Bone marrow (tissue), 2 donors: ENCODE results near the gene ITM2C.

Source experiments
- DNase-seq, 2 donors: peaks; one replicate each; lab custom pipeline; 2025; lab: John Stamatoyannopoulos, UW

Gene ITM2C

GRCh38 chr2:230891509-230891908, 26.8 kb downstream of the ITM2C start:
- DNase-seq = no peak

- DNase-seq = no peak
Observed at GRCh38 chr2:230893338-230893737, 28.6 kb downstream of the ITM2C start.

DNA sequence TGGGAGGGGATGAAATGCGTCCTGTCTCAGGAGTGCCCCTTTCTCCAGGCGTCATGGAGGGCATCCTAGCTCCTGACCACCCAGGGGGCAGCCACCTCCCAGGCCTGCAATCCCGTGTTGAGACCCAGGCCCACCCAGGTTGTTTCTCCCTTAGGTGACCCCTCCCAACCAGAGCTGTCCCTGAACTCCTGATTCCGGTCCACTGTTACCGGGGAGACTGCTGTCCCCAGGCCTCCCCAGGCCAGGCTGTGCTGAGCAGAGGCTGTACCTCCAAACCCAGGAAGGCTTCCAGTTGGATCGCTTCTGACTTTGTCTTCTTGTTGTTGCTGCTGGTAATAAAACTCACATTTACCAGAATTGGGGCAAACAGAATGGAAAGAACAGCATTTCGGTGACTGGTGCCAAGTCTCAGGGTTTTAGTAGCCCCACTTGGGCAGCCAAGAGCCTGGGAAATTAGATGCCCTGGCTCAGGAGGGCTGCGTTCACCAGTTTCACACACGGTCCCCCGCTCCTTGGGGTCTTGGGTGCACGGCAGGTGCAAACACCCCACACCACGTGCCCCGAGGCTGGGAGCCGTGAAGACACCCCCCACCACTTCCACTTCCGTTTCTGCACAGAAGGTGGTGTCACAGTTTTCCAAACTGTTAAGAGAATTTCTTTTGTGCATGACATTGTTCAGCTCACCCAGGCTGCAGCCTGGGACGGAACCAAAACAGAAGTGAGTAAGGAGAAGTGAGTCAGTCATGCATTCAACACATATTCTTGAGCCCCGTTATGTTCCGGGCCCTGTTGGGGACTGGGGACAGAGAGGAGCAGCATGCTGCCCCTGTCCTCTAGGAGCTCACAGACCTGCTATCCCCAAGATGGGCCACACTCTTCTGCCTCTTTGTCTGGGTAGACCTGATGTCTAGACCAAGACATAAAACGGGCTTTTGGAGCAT, 29.4 kb downstream of the ITM2C start:
- peak in 1 of 2 donors; percentile 61 for DNase-seq

- DNase-seq = no peak
Observed at GRCh38 chr2:230895536-230896345, 31.0 kb downstream of the ITM2C start.

DNA sequence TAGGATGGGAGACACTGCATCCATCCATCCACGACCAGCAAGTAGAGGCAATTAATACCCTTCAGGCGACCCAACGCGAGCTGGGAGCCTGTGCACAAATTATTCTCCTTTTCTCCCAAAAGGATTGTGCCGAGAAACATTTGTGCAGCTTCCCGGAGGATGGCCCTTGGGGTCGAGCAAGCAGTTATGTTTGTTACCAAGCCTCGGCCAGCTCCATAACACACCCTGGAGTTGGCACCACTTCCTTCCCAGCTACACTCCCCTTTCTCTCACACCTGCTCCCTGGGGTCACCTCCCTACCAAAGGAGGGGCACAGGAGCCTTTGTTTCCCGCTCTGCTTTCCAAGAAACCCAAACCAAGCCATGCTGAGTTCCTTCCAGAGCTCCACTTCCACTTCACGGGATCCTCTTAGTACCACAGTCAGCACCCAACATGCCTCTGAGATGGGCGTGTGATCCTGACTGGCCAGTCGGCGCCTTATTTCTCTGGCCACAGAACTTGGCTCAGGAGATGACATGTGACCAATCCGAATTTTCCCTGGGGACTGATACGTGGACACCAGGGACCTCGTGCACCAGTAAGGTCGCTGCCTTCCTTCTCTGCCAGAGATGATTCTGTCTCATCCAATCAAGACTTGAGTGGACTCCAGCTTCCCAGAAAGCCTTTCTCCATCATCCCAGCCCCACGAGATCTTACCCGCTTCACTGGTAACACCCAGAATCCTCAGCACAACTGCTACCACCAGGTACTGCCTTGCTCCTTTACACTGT, 31.8 kb downstream of the ITM2C start:
- no peak for DNase-seq

DNA sequence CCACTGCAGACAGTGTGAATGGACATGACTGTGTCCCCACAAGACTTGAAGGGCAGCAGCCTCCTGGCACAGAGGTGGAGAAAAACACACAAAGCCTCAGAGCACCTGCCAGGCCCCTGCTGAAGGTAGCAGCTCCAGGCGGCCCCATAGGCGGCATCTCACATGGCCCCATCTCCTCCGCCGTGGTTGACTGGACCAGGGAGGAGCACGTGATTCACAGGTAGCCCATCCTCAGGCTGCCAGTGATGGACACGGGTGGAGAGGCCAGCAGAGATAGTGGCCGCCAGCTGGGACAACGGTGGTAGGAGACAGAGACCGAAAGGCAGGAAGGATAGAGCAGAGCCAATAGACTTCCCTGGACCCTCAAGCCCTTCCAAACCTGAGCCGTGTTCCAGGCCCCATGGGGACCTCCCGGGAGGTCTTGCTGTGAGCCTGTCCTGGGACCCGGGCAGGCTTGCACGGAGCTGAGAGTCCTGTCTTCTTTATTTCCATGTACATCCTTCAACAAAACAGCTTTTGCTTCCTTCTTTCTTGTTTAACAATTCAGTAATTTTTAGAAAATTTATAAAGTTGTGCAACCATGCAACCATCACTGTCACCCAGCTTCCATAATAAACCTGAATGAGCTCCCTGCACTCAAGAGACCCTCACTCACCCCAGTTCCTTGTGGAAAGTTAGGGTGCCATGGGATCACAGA, 33.4 kb downstream of the ITM2C start:
- DNase-seq = no peak

- no peak for DNase-seq
Observed at GRCh38 chr2:230898713-230899091, 34.0 kb downstream of the ITM2C start.

- no peak for DNase-seq
Observed at GRCh38 chr2:230899287-230899686, 34.5 kb downstream of the ITM2C start.

- DNase-seq = no peak
Observed at GRCh38 chr2:230899786-230900185, 35.0 kb downstream of the ITM2C start.

GRCh38 chr2:230900336-230900995, 35.7 kb downstream of the ITM2C start:
- no peak for DNase-seq

DNA sequence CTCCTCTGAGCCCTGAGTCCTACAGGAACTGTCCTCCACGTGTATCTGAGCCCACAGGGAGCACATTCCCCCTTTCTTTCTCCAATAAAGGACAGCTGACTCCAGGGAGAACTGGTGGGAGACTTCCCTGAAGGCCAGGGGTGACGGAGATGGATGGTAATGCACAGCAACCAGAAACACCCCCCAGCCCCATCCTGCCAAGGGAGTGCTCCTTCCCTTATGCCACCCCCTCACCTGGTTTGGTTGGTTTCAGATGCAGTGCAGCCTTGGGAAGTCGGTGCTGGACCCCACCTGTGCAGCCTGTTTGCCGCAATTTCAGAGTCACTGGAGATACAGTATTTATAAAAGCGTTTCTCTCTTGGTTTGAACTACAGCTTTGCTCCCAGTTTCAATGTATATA, 36.3 kb downstream of the ITM2C start:
- DNase-seq = no peak

GRCh38 chr2:230902180-230902899, 37.6 kb downstream of the ITM2C start:
- DNase-seq = no peak

DNA sequence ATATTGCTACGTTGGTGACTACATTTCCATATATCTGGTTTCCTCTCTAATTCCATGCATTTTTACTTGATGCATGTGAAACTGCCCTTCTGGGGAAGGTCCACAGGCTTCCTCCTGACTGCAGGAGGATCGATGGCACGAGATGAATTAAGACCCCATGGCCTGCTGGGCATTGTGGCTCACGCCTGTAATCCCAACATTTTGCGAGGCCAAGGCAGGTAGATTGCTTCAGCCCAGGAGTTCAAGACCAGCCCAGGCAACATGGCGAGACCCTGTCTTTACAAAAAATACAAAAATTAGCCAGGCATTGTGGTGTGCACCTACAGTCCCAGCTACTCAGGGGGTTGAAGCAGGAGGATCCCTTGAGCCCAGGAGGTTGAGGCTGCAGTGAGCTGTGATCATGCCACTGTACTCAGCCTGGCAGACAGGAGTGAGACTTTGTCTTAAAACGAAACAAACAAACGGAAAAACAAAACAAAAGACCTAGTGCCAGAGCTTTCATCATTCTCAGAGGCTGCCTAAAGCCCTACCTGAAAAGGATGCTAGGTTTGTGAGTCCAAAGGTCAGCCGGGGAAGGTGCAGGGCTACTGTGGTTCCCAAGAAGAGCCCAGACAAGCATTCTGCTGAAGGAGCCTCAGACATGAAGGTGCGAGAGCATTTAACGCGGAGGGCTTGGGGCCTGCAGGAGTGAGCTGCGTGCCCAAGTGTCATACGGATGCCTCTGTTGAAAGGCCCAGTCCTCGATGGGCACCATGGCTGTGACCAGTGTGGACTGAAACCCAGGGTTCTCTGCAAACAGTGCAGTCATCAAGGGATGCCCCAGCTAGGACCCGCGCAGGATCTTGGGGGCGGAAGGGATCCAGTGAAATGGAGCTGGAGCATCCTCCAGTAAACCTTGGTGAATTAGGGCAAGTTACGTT, 38.7 kb downstream of the ITM2C start:
- DNase-seq = no peak

DNA sequence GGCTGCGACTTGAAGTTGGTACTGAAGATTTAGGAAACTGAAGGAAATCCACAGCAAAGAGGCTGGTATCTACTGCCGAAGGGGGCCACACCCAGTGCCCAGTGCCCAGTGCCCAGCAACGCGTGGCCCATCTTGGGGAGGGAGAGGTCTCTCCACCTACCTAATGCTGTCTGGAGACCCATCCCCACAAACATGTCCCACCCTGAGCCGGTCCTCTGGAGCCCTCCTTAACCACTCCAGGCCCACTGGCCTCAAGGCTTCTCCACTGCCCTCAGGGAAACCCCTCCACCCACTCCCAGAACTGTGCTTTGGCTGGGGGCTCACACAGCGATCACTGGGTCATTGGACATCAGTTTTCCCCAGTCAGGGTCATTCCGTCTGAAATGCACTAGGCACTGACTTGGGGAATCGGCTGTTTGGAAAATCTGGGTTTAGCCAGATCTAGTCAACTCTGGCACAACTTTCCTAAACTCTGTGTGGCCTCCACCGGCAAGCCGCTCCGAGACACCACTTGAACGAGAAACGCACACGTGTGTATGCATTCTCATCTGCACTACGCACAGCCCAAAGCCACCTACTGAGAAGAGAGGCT, 40.2 kb downstream of the ITM2C start:
- no peak for DNase-seq

GRCh38 chr2:230905448-230906421, 41.0 kb downstream of the ITM2C start:
- DNase-seq = no peak

GRCh38 chr2:230906471-230907230, 41.9 kb downstream of the ITM2C start:
- no peak for DNase-seq
